ENCODE data around the gene SFI1.

GRCh38 chr22:31604137-31604705, 107.9 kb downstream of the SFI1 start:
- no peak for TF ChIP-seq ZFX (IDR thresholded peaks at IDR 0.05)
- TF ChIP-seq CTCF (conservative IDR thresholded peaks at IDR 0.05): no peak

Data from C4-2B (cell line).